ENCODE measurements around the gene F12.
A peak's percentile ranks its signal among the peaks of the same experiment; 100 is the strongest.

The F12 gene

DNA sequence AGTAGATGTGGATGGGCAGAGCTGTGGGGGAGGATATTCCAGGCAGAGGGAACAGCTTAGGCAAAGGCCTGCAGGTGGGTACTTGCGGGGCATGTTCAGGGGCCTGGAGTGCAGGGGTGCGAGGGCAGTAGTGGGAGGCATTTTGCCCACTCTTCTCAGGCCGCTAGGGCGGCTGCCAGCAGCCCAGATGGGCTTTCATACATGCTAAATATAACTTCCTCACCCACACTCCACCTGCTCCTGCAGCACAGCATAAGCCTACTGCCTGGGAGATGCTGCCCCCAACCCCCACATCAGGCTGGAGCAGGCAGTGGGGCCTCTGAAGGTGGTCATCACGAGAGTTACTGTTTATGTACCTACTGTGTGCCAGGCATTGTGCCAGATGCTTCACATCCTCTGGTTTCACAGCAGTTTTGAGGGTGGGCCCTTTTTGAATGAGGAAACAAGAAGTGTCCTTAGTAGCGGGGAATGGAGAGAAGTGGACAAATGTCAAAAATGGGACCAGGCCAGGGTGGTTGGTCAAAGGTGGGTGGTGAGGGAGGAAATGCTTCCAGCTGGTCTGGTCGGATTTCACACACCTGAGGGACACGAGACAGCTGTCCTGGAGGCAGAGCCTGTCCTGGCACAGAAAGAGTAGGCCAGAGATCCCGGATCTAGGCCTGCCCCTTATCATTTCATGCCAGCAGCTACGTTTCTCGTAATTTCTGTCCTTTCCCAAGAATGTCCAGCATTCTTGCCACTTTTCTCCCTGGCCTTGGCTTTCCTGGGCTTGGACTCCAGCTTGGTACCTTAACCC lies 39.5 kb downstream of the F12 start:
- Histone ChIP-seq H2AFZ (ENCODE audit: low read depth, low read length) (no peak overlapping the region), H3K79me1 (replicated peaks; ENCODE audit: low read length, poor library complexity, severe bottlenecking) (peaks cover 10% of the 10 kb centered on the region), H3K9ac (ENCODE audit: low read length) (no peak overlapping the region), H3K4ac (ENCODE audit: low read depth in 1 of 2, low read length in 2 of 2) (no peak overlapping the region), H2AK5ac (ENCODE audit: low read length, severe bottlenecking) (peak overlapping the region; percentile 34), H2BK15ac (ENCODE audit: low read depth, poor library complexity, severe bottlenecking) (peak overlapping the region; percentile 7), H3K27ac (ENCODE audit: low read length, poor library complexity, severe bottlenecking) (no peak overlapping the region), H3K4me2 (ENCODE audit: low read length, poor library complexity, severe bottlenecking) (no peak overlapping the region), H3K18ac (ENCODE audit: low read depth in 1 of 2, low read length in 2 of 2) (peak overlapping the region in 1 of 2 experiments; percentile 6), H3K14ac (ENCODE audit: low read length in 2 of 2) (no peak overlapping the region), H2BK120ac (ENCODE audit: low read depth, low read length) (no peak overlapping the region), H3K27me3 (ENCODE audit: control insufficient read depth in 1 of 2, insufficient read depth in 1 of 2, low read length in 2 of 2) (peaks cover 0 to 36% of the 10 kb centered on the region in 2 experiments), H4K91ac (ENCODE audit: low read length) (no peak overlapping the region), H2BK12ac (ENCODE audit: low read length in 2 of 2) (peak overlapping the region in 1 of 2 experiments; percentile 49), H3K23ac (ENCODE audit: low read length in 2 of 2) (no peak overlapping the region), H3K4me3 (ENCODE audit: insufficient read depth in 1 of 2, low read depth in 1 of 2, low read length in 2 of 2) (no peak overlapping the region), H2BK5ac (ENCODE audit: low read depth, low read length, poor library complexity, severe bottlenecking) (no peak overlapping the region), H3K4me1 (ENCODE audit: control insufficient read depth, insufficient read depth, low read depth, low read length) (peaks cover 40% of the 10 kb centered on the region), H4K8ac (ENCODE audit: low read length) (no peak overlapping the region), H3K9me3 (ENCODE audit: control insufficient read depth, low read length) (no peaks in the 10 kb centered on the region), H3K36me3 (ENCODE audit: control insufficient read depth in 1 of 2, insufficient read depth in 2 of 2, low read depth in 1 of 2, low read length in 2 of 2) (peaks cover 0 to 14% of the 10 kb centered on the region in 2 experiments)
- whole genome bisulfite sequencing, result 85% methylated on average over 11 of the region's 11 CpGs
- DNase-seq, result no peak

DNA sequence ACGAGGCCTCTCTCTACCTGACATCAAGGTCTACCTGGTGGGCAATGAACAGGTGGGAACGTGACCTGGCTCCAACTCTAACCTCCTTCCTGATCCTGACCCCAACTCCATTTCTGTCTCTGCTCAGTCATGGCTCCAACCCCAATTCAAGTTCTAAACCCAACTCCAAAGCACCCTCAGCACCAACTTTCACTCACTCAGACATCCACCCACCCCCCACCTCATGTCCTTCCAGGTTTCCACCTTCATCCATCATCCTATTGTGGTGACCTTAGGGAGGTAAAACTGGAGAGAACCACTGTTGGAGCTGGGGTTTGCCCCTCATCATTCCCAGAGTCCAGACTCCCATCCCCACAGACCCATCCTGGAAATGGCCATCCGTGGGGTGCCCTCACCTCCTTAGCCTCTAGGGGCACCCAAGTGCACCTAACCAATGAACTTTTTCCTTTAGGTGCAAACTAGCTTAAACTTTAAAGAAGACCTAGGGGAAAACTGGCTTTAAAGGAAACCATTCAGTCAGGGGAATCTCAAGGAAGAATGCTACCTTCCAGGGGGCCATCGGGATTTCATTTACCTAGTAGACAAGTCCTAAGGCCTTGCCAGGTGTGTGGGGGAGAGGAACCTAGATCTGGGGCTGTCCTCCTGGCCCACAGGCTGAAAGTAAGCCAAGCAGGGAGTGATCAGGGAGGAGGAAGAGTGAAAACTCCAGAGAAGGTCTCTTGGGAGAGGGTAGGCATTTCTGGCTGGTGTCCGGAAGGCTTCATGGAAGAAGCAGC lies 40.3 kb downstream of the F12 start:
- no peak overlapping the region for H4K8ac ChIP-seq (ENCODE audit: low read length)
- peaks cover 0 to 32% of the 10 kb centered on the region in 2 experiments for H3K27me3 ChIP-seq (ENCODE audit: control insufficient read depth in 1 of 2, insufficient read depth in 1 of 2, low read length in 2 of 2)
- no peak overlapping the region for H2AFZ ChIP-seq (ENCODE audit: low read depth, low read length)
- H2BK5ac ChIP-seq (ENCODE audit: low read depth, low read length, poor library complexity, severe bottlenecking), result no peak overlapping the region
- peak; percentile 49 for DNase-seq
- H3K14ac ChIP-seq (ENCODE audit: low read length in 2 of 2), result no peak overlapping the region
- H3K4ac ChIP-seq (ENCODE audit: low read depth in 1 of 2, low read length in 2 of 2), result no peak overlapping the region
- H3K27ac ChIP-seq (ENCODE audit: low read length, poor library complexity, severe bottlenecking), result no peak overlapping the region
- peaks cover 0 to 14% of the 10 kb centered on the region in 2 experiments for H3K36me3 ChIP-seq (ENCODE audit: control insufficient read depth in 1 of 2, insufficient read depth in 2 of 2, low read depth in 1 of 2, low read length in 2 of 2)
- no peak overlapping the region for H3K9ac ChIP-seq (ENCODE audit: low read length)
- H4K91ac ChIP-seq (ENCODE audit: low read length), result no peak overlapping the region
- no peak overlapping the region for H3K18ac ChIP-seq (ENCODE audit: low read depth in 1 of 2, low read length in 2 of 2)
- no peak overlapping the region for H3K4me2 ChIP-seq (ENCODE audit: low read length, poor library complexity, severe bottlenecking)
- H3K79me1 ChIP-seq (replicated peaks; ENCODE audit: low read length, poor library complexity, severe bottlenecking), result peaks cover 10% of the 10 kb centered on the region
- H2BK15ac ChIP-seq (ENCODE audit: low read depth, poor library complexity, severe bottlenecking), result no peak overlapping the region
- no peaks in the 10 kb centered on the region for H3K9me3 ChIP-seq (ENCODE audit: control insufficient read depth, low read length)
- no peak overlapping the region for H2BK12ac ChIP-seq (ENCODE audit: low read length in 2 of 2)
- no peak overlapping the region for H3K4me3 ChIP-seq (ENCODE audit: insufficient read depth in 1 of 2, low read depth in 1 of 2, low read length in 2 of 2)
- peak overlapping the region; percentile 34 for H2AK5ac ChIP-seq (ENCODE audit: low read length, severe bottlenecking)
- WGBS, result 72% methylated on average over 5 of the region's 5 CpGs
- no peak overlapping the region for H2BK120ac ChIP-seq (ENCODE audit: low read depth, low read length)
- no peak overlapping the region for H3K23ac ChIP-seq (ENCODE audit: low read length in 2 of 2)
- peaks cover 40% of the 10 kb centered on the region for H3K4me1 ChIP-seq (ENCODE audit: control insufficient read depth, insufficient read depth, low read depth, low read length)

DNA sequence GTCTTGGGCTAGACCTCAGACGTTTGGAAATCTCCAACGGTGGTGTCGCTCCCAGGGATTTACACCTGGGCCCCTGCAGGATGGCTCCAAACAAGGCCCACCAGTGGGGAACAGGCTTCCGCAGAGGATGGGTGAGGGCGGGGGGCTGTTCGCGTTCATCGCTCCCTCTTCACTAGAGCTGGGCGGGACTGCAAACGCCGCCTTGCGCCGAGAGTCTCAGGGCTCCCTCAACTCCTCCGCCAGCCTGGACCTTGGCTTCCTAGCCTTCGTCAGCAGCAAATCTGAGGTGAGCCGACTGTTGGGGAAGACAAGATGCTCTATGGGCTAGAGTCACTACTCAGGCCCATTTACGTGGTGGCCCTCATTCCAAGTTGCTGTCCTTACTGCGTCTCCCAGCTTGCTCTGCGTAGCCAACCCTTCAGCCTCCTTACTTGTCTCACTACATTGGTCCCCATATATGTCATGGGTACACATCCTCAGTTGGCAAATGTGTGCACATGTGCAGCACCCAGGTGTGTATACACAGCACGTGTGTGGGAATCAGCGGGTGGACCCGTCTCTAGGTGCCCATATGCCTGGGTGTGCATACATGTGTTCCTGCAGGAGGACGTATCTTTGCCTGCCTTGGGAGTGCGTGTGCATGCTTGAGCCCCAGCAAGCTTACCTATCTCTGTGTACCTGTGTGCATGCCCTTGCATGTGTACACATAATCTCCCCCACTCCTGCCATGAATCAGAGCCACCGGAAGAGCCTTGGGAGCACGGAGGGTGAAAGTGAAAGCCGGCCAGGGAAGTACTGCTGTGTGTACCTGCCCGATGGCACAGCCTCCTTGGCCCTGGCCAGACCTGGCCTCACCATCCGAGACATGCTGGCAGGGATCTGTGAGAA lies 41.1 kb downstream of the F12 start:
- no peak overlapping the region for H3K14ac ChIP-seq (ENCODE audit: low read length in 2 of 2)
- H3K36me3 ChIP-seq (ENCODE audit: control insufficient read depth in 1 of 2, insufficient read depth in 2 of 2, low read depth in 1 of 2, low read length in 2 of 2), result peaks cover 0 to 10% of the 10 kb centered on the region in 2 experiments
- H2AK5ac ChIP-seq (ENCODE audit: low read length, severe bottlenecking), result no peak overlapping the region
- H3K9ac ChIP-seq (ENCODE audit: low read length), result no peak overlapping the region
- no peak overlapping the region for H2BK120ac ChIP-seq (ENCODE audit: low read depth, low read length)
- no peak overlapping the region for H2BK5ac ChIP-seq (ENCODE audit: low read depth, low read length, poor library complexity, severe bottlenecking)
- H3K27me3 ChIP-seq (ENCODE audit: control insufficient read depth in 1 of 2, insufficient read depth in 1 of 2, low read length in 2 of 2), result peaks cover 0 to 30% of the 10 kb centered on the region in 2 experiments
- H3K4ac ChIP-seq (ENCODE audit: low read depth in 1 of 2, low read length in 2 of 2), result no peak overlapping the region
- no peak overlapping the region for H3K27ac ChIP-seq (ENCODE audit: low read length, poor library complexity, severe bottlenecking)
- peaks cover 42% of the 10 kb centered on the region for H3K4me1 ChIP-seq (ENCODE audit: control insufficient read depth, insufficient read depth, low read depth, low read length)
- no peak overlapping the region for H2AFZ ChIP-seq (ENCODE audit: low read depth, low read length)
- H3K9me3 ChIP-seq (ENCODE audit: control insufficient read depth, low read length), result no peaks in the 10 kb centered on the region
- H4K91ac ChIP-seq (ENCODE audit: low read length), result no peak overlapping the region
- peaks cover 10% of the 10 kb centered on the region for H3K79me1 ChIP-seq (replicated peaks; ENCODE audit: low read length, poor library complexity, severe bottlenecking)
- H3K4me2 ChIP-seq (ENCODE audit: low read length, poor library complexity, severe bottlenecking), result no peak overlapping the region
- H2BK12ac ChIP-seq (ENCODE audit: low read length in 2 of 2), result no peak overlapping the region
- no peak for DNase-seq
- no peak overlapping the region for H4K8ac ChIP-seq (ENCODE audit: low read length)
- H3K18ac ChIP-seq (ENCODE audit: low read depth in 1 of 2, low read length in 2 of 2), result no peak overlapping the region
- WGBS, result 90% methylated on average over 29 of the region's 29 CpGs
- H3K23ac ChIP-seq (ENCODE audit: low read length in 2 of 2), result no peak overlapping the region
- no peak overlapping the region for H3K4me3 ChIP-seq (ENCODE audit: insufficient read depth in 1 of 2, low read depth in 1 of 2, low read length in 2 of 2)
- H2BK15ac ChIP-seq (ENCODE audit: low read depth, poor library complexity, severe bottlenecking), result no peak overlapping the region
